PC-3 (cell line): ENCODE data around the gene SLAMF8.

Experiments used
- CTCF ChIP-seq: fragments of 300-600 bp; sonication (generic); conservative IDR thresholded peaks from 2 replicates; pipeline ENCODE4 v1.5.1; 2017; ENCODE audit warnings: antibody characterized with exemption, low read depth, mild to moderate bottlenecking, low read length
- EZH2 ChIP-seq: fragments of 300-600 bp; sonication (generic); IDR thresholded peaks from one replicate; pipeline ENCODE4 v1.6.1; 2017; ENCODE audit warnings: antibody characterized with exemption, mild to moderate bottlenecking, low read length; ENCODE audit not compliant: unreplicated experiment
- EZH2phosphoT487 ChIP-seq: fragments of 300-600 bp; sonication (generic); IDR thresholded peaks from 2 replicates; pipeline ENCODE4 v1.6.1; 2018; ENCODE audit warnings: mild to moderate bottlenecking, antibody characterized with exemption, low read length, borderline replicate concordance

- TF ChIP-seq EZH2 (no peak), CTCF (no peak), EZH2phosphoT487 (no peak)
Observed at GRCh38 chr1:159843459-159843858, 16.8 kb downstream of the SLAMF8 start.
